Body of pancreas (tissue), 4 donors: Measurements from ENCODE around the gene SUGP2.

Experiments used
- POLR2A ChIP-seq, 3 donors: fragments of 450-650 bp; IDR thresholded peaks; one replicate each; pipeline ENCODE4 v1.6.1; 2016; ENCODE audit warnings: antibody characterized with exemption in 3 of 3, mild to moderate bottlenecking in 2 of 3
- TF ChIP-seq, protein P1 (sequence below), 7 experiments: fragments of 450-650 bp in 4 of 7; fragments of 200-600 bp in 3 of 7; sonication (generic) in 3 of 7; IDR thresholded peaks; one replicate each; pipeline ENCODE4 v1.5.1; 2016 to 2019; ENCODE audit warnings: antibody characterized with exemption in 7 of 7

DNA sequence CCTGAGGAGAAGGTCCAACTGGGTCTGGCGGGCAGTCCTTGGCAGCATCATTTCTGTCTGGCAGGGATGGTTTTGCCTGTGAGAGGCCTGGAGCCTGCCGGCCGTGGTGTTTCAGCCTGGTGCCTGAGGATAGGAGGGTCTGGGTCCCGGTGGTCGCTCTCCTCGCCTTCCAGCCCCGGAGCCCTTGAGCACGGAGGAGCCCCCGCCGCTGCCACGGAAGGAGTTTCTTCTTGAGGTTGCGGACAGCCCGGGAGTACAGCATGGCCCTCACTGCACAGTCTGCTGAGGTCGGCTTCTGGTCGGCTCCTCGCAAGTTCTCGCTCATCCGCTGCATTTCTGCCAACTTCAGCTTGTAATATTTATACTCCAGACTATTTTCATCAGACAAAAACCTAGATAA, 23.4 kb downstream of the SUGP2 start:
- TF ChIP-seq, protein P1, sequence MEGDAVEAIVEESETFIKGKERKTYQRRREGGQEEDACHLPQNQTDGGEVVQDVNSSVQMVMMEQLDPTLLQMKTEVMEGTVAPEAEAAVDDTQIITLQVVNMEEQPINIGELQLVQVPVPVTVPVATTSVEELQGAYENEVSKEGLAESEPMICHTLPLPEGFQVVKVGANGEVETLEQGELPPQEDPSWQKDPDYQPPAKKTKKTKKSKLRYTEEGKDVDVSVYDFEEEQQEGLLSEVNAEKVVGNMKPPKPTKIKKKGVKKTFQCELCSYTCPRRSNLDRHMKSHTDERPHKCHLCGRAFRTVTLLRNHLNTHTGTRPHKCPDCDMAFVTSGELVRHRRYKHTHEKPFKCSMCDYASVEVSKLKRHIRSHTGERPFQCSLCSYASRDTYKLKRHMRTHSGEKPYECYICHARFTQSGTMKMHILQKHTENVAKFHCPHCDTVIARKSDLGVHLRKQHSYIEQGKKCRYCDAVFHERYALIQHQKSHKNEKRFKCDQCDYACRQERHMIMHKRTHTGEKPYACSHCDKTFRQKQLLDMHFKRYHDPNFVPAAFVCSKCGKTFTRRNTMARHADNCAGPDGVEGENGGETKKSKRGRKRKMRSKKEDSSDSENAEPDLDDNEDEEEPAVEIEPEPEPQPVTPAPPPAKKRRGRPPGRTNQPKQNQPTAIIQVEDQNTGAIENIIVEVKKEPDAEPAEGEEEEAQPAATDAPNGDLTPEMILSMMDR (IDR thresholded peaks at IDR 0.05) = no peak
- TF ChIP-seq POLR2A (IDR thresholded peaks at IDR 0.05) = no peak
